GM11168 (cell line): ENCODE results near the gene CLPX.
"Not testable (repeated sequence)": the region's sequence is repeated elsewhere in the genome, so short reads cannot be mapped to it uniquely, and the experiment has no call there.

Experiments
- in situ Hi-C: fragments of 300-500 bp; cut with MboI; formaldehyde crosslinking; loops from one replicate; pipeline ENCODE4 v1.12.0; 2022; ENCODE audit warnings: low sequenced_read_pairs; ENCODE audit not compliant: unreplicated experiment

Gene CLPX

GRCh38 chr15:65207280-65207840 is 22.2 kb upstream of the CLPX start:
- in situ Hi-C loops = no loop called here

DNA sequence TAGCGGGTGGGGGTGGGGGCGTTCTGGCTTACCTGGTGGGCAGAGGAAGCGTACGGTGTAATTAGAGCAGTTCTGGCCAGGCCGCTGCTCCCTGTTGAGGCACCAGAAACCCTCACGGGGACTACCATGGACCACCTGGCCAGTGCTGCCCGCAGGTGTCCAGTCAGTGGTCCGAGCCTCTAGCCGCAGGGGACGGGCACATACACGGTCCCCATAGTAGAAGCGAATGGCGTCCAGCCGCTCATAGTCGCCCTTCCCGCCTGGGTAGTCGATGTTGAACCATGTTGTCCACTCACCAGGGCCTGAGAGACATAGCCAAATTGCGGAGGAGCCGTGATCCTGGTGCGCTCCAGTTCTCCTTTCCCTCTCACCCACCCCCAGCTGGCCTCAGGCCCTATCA is 21.6 kb upstream of the CLPX start:
- in situ Hi-C loops = no loop called here

DNA sequence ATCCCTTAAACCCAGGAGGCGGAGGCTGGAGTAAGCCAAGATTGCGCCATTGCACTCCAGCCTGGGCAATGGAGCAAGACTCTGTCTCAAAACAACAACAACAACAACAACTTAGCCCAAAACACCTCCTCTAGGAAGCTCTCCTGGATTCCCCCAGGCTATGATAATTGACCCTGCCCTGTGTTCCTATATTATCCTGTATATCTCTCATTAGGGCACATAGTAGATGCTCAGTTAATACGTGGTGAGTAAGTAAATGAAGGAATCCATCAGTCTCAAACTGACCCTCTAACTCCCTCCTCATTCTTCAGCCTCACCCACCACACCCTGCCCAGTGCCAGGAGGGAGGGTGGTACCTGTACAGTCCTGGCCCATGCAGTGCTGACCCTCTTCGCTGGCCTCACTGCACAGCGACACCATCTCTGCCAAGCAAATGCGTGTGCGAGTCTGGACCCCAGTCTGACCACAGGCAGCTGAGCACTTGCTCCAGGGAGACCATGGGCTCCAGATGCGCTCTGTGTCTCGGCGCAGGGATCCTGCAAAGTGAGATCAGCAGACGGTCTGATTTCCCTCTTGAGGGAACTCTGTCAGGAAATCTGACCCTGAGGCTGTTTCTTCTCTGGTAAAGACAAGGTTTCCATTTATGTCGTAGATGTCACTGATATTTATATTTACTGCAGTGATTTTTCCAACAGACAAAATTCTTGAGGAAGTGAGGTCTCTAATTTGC is 20.0 kb upstream of the CLPX start:
- in situ Hi-C loops = no loop called here

GRCh38 chr15:65204236-65204930 is 19.2 kb upstream of the CLPX start:
- in situ Hi-C loops = no loop called here

DNA sequence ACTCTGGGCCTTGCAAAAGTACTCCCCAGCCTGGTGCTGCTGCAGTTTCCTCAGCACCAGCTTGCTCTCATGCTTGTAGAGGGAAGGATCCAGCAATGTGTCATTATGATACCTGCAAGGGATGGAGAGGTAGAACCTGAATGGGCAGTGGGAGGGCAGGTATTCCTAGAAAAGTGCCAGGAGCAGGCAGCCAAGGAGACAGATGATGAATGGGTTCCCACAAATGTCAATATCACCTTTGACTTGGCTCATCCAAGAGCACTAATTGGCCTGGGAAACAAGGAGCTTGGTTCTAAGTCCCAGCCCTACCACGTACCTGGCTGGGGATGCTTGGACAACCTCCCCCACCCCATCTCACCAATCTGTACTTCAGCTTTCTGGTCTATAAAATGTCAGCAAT is 16.8 kb upstream of the CLPX start:
- in situ Hi-C loops = no loop called here

DNA sequence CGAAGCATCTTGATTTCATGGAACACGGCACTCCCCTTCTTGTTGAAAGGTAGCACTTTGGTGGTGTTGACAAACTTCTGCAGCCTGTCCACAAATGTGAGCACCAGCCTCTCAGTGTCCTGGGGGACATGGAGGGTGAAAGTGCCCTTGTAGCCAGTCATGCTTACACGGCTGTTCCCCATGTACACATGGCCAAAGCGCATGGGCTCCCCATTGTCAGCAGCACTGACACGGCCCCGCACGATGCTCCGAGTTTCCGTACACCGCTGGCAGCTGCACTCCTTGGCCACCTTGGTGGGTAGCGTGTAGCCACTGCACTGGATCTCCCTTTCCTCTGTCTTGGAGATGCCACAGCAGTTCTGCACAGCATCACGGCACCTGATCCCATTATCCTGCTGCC is 13.4 kb upstream of the CLPX start:
- in situ Hi-C loops = loop anchor here (5.0 kb wide), 1 partner anchor 74 kb away; no protein-coding TSS in a partner anchor

- in situ Hi-C loops = loop anchor here (5.0 kb wide), 1 partner anchor 75 kb away; no protein-coding TSS in a partner anchor
These were observed 12.1 kb upstream of the CLPX start for GRCh38 chr15:65197337-65197645.

DNA sequence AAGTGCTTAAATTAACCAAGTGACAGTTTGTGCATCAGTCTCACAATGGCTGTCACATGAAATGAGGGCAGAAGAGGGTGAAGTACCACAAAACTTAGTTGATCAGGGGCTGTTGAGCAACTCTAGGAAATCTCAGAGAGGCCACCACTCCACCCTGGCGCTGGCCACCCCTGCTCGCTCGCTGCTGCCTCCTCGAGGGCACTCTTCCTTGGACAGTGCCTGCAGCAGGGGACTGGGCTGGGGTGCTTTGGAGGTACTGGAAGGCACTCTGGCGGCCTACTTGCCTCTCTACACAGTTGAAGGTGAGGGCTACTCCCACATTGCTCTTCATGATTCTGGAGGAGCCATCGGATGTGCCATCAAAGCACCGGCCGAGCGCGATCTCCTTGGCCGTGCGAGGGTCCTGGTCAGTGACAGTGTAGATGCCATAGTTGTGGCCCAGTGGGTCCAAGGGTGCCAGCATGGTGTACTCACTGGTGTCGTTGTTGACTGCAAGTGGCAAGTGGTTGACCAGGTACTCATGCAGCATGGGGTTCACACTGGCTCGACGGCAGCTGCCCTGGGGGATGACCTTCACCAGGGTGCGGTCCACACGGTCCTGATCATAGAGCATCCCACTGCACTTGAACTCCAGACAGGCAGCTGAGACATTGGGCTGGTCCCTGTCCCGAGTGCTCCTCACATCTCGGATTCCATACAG is 11.6 kb upstream of the CLPX start:
- in situ Hi-C loops = loop anchor here (5.0 kb wide), 1 partner anchor 76 kb away; no protein-coding TSS in a partner anchor

DNA sequence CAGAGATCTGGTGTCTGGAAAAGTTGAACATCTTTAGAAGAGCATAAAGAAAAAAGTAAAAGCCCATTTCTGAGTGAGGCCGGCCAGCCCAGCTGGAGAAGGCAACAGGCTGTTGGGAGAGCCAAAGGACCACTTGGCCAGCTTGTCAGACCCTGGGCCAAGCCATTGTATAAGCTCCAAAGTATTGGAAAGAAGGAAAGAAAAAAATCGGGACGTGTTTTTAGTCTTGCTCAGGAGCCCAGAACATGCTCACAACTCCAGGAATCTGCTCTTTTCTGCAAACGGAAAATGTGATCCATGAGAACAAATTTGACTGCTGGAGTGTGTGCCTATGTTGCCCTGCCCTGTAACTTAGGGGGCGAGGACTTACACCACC is 10.4 kb upstream of the CLPX start:
- in situ Hi-C loops = loop anchor here (5.0 kb wide), 1 partner anchor 77 kb away; no protein-coding TSS in a partner anchor

- in situ Hi-C loops = loop anchor here (5.0 kb wide), 1 partner anchor 77 kb away; no protein-coding TSS in a partner anchor
These were observed 9.8 kb upstream of the CLPX start for GRCh38 chr15:65194826-65195547.

GRCh38 chr15:65192016-65192415 is 6.9 kb upstream of the CLPX start:
- in situ Hi-C loops = no loop called here

GRCh38 chr15:65189102-65189740 is 4.1 kb upstream of the CLPX start:
- in situ Hi-C loops = no loop called here

DNA sequence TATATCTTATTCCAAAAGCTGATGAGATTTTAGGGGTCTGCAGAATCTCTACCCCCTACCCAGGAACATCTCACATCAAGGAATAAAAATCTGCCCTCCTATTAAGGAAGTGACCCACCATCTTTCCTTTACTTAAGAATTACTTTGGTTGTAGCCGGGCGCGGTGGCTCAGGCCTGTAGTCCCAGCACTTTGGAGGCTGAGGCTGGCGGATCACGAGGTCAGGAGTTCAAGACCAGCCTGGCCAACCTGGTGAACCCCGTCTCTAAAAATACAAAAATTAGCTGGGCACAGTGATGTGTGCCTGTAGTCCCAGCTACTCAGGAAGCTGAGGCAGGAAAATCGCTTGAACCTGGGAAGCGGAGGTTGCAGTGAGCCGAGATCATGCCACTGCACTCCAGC is 3.3 kb upstream of the CLPX start:
- in situ Hi-C loops = not testable (repeated sequence)

- in situ Hi-C loops = no loop called here
These were observed 756 bp downstream of the CLPX start for GRCh38 chr15:65184305-65184867.

GRCh38 chr15:65183865-65184159 is 1.3 kb downstream of the CLPX start:
- in situ Hi-C loops = no loop called here

- in situ Hi-C loops = no loop called here
These were observed 2.6 kb downstream of the CLPX start for GRCh38 chr15:65182538-65182937.

GRCh38 chr15:65181582-65182353 is 3.4 kb downstream of the CLPX start:
- in situ Hi-C loops = not testable (repeated sequence)

DNA sequence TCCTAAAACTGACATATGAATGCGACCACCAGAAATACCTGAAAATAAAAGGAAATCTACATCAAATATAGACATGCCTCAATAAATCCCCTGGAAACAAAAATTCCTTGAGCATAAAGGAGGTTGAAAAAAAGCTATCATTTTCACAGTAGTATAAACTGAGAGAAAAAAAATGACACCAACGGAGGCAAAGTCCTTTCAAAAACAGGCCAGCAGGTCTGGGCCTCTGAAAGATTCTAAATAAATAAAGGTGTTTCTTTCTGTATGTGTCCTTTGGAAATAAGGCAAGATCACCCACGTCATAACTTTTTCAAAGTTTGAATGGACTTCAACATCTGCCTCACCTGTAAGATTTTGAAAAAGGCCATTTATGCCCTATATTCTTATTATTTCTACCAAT is 5.0 kb downstream of the CLPX start:
- in situ Hi-C loops = no loop called here

DNA sequence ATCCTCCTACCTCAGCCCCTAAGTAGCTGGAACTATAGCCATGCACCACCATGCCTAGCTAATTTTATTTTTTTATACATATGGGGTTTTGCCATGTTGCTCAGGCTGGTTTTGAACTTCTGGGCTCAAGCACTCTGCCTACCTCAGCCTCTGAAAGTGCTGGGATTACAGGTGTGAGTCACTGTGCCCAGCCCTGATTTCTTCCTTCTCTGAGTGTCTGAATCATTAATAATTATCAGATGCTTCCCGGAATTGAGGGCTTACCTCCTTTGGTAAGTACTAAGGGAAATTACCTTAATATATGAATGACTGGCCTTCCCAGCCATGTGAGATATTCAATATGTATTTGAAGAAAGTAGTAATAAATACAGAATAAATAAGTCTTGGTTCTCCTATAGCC is 7.2 kb downstream of the CLPX start:
- in situ Hi-C loops = no loop called here
